GM19035 (cell line): ENCODE measurements around the gene FAHD1.

Experiments used
- ATAC-seq: cut with Tn5 transposase; IDR thresholded peaks from one replicate; pipeline ENCODE4 v1.9.1; 2021; ENCODE audit not compliant: unreplicated experiment

FAHD1 gene

DNA sequence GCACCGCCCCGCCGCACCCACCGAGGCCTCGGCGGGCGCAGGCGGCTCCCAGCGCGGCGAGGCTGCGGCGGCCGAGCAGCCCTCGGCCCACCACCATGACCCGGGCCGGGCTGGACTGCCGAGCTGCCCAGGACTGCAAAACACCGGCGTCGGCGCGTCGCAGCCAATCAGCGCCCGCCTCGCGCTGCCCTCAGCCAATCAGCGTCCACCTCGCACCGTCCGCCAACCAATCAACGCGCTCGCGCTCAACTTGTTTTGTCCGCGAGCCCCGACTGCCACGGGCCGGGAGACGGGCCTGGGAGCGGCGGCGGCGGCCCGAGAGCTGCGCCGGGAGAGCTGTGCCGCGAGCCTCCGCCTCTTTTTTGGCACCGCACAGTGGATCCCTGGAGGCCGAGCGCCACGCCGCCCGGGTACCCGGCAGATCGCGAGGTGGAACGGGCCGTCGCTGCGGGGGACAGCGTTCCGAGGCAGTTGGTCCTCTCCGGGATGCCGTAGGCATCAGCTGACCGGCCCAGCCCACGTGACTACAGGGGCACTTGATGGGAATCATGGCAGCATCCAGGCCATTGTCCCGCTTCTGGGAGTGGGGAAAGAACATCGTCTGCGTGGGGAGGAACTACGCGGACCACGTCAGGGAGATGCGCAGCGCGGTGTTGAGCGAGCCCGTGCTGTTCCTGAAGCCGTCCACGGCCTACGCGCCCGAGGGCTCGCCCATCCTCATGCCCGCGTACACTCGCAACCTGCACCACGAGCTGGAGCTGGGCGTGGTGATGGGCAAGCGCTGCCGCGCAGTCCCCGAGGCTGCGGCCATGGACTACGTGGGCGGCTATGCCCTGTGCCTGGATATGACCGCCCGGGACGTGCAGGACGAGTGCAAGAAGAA, at the start of gene FAHD1, which contains the start of gene HAGH:
FAHD1 (plus strand) TSS at position 516 of the 883 bp plus-strand sequence; CDS start at position 549, 33 bp downstream.
HAGH (minus strand) TSS at position 135 of the 883 bp plus-strand sequence; CDS start at position 97, 38 bp downstream.
- peak; percentile 86 for ATAC-seq

DNA sequence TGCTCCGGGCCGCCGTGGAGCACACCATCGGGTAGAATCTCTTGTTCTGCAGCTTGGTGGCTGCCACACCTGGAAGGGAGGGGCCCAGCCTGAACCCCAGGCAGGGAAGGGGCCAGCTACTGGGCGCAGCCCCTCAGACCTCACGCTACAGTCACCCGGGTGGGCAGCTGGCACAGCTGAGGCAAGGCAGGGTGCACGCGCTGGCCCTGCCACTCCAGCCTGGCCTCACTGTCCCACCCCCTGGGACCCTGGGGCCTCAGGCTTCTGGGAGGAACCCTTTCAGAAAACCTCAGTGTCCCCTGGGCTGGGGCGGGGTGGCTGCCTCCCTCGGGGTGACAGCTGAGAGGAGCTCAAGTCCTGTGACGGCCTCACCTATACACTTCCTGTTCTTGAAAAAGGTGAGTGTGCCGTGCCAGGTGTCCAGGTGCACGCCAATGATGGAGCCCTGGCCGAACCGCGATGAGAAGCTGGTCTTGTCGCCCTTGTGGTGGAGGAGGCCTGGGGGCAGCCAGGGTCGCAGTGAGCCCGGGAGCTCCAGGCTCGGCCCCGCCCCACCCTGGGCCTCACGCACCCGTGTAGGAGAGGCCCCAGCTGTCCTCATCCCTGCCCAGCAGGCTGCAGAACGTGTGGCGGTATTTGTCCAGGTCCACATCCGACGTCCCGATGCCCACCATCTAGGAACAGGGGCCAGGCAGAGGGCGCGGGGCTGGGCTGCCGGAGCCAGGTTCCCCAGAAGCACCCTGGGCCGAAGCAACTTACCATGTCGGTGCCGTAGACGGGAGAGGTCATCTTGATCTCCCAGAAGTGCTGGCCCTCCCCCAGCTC, 49.4 kb upstream of the FAHD1 start:
- no peak for ATAC-seq

DNA sequence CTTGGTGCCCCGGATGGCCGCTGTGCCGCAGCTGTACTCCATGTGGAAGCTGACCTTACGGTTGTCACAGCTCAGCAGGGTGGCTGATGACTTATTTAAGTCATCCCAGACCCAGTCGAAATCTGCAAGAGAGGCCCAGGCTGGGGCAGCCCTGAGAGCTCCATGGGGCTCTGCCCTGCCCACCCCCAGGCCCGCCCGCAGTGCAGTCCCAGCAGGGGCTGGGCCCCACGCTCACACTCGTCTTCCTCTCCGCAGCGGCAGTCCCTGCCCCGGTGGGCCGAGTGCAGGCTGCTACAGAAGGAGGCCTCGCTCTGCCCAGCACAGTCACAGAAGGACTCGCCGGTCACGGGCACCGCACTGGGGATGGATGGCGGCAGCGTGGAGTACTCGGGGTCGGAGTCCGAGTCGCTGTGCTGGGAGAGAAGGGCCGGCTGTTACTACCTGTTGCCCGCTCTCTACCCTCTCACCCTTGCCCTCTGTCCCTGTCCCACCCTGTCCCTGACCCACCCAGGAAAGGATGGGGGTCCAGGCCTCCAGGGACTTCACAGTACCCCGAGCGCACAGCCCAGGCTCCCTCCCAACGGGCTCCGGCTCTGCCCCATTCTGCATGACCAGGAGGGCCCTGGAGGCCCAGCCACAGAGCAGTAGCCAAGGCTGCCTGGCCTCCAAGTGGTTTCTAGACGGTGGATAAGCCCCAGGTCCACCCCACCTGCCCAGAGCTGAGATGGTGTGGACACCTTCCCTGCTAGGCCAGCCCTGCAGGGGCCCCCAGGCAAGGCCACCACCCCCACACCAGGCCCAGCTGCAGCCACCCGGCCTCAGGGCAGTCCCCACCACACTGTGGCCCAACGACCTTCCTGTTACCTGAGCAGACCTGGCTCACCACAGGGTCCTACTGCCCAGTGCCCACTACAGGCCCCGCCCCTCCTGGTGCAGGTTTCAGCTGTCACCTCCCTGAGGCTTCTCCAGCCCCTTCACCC, 48.5 kb upstream of the FAHD1 start:
- no peak for ATAC-seq

DNA sequence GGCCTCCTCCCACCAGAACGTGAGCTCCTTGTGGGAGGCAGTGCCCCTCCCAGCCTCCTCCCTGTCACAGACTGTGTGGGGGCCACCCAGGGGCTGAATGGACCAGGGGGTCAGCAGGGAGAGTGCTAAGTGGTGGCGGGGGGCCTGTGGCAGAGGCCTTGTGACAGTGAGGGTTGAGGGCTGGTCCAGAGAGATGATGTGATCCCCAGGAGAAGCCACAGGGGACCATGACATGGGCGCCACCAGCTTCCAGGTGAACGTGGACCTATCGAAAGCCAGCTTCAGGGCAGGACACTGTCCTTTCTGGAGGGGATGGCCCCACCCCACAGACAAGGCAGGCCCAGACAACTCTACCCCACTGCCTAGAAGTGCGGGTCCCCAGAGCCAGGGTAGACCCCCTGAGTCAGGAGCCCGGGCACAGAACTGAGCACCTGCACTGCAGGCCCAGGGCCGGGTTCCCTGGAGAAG, 47.7 kb upstream of the FAHD1 start:
- ATAC-seq, result no peak

DNA sequence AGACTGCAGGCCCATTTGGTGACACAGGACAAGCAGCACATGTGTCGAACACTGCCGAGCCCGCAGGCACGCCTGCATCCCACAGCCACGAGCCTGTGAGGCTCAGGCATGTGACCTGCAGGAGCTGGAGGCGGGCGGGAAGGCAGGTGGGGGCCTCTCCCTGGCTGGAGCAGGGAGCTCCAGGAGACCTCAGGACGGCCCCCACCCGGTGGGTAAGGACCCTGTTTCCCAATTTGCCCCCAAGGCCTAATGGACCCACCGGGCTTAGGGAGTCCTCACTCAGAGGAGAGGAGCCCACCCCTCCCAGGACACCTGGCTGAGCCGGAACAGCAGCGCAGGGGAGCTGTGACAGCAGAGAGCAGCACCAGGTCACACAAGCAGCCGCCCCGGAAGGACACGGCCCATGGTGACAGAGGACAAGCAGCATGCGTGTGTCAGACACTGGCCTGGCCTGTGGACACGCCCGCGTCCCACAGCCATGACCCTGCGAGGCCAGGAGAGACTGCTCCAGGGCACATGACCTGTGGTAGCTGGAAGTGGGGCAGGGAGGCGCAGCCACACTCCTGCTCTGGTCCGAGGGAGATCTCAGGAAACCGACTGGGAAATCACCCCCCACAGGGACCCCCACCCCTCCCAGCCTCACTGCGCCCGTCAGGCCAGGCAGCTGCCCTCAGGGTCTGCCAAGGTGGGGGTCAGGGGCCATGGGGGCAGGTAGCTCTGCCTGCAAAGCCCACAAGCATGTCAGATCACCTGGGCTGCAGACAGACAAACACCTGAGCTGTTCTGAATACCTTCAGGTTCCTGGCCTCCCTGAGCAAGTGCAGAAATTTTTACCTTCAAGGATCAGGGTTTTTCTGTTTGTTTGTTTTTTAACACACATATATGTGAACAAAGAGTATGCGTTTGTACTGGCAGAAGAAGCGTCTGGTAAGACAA, 47.0 kb upstream of the FAHD1 start:
- ATAC-seq, result no peak

DNA sequence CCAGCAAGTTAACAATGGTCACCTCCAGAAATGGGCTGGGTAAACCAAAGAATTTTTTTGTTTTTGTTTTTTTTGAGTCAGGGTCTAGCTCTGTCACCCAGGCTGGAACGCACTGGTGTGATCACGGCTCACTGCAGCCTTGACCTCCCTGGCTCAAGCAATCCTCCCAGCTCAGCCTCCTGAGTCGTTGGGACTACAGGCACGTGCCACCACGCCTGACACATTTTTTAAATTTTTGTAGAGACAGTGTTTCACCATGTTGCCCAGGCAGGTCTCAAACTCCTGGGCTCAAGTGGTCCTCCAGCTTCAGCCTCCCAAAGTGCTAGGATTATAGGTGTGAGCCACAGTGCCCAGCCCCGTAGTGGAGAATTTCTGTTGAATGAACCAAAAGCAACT, 46.3 kb upstream of the FAHD1 start:
- no peak for ATAC-seq

DNA sequence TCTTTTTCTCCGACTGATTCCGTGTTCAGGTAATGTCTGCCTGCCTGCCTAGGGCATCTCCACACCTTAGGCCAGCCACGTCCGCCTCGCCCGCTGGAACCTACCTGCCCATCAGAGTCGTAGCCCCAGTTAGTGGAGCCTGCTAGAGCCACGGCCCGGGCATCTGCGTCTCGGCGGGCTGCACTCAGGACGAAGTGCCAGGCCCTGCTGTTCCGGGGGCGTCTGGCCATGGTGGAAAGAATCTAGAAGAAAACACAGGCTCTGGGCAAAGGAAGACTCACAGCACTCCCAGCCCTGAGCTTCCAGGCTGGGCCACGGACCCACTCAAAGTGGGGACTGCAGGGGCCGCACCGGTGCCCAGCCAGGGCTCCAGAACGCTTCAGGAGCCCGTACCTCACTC, 45.8 kb upstream of the FAHD1 start:
- ATAC-seq, result no peak

DNA sequence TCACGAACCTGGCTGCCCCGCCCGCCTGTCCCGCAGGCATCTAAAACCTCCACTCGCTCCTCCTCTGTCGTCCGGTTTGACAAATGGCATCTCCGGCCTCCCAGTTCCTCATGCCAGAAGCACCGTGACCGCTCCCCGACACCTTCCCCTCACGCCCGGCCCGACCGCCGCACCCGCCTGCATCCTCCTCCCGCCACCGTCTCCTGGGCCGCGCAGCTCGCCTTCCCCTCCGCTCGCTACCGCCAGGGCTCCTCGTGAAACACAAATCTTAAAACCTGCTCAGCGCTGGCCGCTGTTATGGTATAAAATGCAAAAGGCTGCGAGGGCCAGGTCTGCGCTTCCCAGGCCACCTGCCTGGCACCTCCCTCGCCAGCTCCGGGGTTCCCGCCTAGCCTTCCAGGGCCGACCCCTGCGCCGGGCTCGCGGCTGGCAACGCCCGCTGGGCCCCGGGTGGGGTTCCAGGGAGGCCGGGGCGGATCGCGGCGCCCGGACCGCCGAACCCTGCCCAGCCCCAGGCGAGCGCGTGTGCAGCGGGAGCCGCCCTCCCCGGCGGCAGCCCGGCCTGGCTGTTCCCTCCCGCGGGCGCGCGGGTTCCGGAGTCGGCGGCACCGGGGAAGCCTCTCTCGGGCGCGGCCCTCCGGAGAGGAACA, 45.1 kb upstream of the FAHD1 start:
- ATAC-seq, result peak; percentile 1

DNA sequence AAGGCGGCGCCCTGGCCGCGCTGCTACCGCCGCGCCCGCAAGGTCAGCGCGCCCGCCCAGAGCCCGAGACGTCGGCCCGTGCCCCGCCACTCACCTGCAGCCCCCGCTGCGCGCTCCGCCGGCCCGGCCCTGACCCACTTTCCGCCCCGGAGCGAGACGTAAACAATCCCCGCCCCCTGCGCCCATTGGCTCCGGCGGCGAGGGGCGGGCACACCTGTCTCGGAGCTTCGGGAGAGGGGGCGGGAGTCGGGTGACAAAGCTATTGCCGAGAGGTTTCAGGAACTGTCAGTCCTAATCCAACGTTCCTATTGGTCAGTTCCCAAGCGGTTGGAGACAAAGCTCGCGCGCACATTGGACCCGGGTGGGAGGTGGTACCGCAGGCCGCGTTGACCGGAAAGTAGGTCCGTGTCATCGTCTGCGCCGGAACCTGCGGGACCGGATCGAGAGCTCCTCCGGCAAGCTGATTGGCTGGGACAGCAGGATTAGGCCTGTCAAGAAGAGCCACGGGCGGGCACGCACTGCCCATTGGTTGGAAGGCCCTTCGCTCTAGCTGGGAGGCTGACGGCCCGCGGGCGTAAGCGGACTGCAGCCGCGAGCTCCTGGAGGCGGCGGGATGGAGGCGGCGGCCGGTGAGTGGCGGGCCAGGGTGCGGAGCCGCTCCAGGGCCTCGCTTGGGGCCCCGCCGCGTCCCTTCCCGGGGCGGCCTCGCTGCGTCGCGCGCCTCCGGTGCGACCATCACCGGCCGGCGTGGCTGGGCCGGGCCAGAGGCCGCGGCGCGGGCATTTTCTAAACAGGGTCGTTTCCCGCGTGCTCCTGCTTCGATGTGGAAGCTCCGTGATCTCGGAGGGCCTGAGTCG, 44.4 kb upstream of the FAHD1 start, which contains the start of the genes NUBP2 and SPSB3:
NUBP2 (plus strand) TSS at position 553 of the 857 bp plus-strand sequence; CDS start at position 614, 61 bp downstream.
SPSB3 (minus strand) TSS at position 164 of the 857 bp plus-strand sequence. CDS start 1,088 bp downstream, outside the sequence.
- ATAC-seq, result peak; percentile 87

DNA sequence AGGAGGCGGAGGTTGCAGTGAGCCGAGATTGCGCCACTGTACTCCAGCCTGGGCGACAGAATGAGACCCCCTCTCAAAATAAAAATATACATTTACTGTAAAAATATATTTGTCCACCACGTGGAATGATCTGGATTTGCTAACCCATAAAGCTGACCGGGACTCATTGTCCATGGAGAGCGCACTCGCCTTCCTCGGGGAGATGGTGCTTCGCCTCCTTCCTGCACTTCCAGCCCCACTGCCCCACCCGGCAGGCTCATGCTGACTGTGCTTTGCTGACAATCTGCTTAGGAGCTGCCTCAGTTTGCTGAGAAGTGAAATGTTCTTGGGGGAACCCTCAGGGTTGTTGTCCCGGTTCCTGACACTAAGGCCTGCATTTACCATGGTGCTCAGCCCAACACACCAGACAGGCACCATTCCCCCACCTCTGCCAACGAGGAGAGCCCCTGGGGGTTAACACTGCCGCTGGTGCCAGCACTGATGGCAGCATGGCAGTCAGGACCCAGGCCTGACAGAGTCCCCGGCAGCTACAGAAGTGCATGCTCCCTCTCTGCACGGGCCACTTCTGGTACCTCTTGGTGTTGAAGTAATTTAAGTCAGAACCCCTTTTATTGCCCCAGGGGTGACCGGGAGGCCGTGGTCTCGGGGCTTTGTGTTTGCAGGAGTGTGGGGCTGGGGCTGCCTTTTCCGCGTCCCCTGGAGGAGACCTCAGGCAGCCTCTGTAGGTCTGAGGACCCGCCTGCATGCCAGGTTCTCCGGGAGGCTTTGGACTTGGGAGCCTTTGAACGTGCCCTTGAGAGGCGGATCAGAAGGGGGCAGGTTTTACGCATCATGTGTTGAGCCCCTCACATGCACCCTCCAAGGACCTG, 41.8 kb upstream of the FAHD1 start:
- ATAC-seq, result no peak

DNA sequence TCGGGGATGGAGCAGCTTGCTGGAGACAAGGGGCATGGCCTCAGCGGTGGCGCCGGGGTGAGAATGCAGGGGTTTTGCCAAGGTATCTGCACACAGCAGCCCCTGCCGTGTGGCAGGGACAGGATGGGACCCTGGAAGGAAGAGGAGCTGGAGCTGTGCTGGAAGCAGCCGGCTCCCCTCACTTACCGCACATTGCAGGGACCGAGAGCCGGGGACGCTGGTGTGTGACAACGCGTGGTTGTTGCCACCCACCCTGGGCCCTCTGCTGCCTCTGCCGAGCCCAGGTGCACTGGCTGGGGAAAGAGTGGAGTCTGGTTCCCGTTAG, 41.2 kb upstream of the FAHD1 start:
- no peak for ATAC-seq

DNA sequence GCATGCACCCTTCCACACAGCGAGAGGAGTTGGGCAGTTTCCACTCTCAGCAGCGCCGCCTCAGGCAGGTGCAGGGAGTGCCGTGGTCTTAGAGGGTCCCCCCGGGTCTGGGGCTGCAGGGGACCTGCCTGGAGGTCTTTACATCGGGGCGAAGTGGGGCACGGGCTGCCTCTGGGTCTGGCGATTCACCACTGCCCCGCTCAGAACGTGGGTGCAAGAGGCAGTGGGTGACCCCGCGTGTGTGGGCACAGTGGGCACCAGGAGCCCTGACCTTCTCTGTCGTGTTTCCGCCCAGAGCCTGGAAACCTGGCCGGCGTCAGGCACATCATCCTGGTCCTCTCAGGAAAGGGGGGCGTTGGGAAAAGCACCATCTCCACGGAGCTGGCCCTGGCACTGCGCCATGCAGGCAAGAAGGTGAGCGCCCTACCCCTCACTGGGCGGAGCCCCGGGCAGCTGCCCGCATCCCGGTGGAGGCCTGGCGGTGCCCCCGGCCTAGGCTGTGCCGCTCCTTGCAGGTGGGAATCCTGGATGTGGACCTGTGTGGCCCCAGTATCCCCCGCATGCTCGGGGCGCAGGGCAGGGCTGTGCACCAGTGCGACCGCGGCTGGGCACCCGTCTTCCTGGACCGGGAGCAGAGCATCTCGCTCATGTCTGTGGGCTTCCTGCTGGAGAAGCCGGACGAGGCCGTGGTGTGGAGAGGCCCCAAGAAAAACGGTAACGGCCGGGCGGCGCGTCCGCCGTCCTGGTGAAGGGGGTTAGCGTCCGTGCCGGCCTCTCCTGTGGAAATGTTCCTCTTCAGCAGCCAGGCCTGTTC, 40.6 kb upstream of the FAHD1 start:
- no peak for ATAC-seq

DNA sequence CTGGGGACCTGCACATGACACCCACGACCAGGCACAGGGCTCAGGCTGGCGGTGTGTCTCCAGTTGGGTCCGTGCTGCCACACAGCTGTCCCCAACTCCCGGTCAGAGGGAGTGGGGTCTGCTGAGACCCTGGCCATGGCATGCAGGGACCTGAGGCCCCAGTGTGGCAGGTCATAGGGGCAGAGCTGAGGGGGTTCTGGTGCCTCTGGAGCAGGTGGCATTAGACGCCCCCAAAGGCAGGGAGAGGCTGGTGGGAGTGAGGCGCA, 40.0 kb upstream of the FAHD1 start:
- ATAC-seq, result no peak

DNA sequence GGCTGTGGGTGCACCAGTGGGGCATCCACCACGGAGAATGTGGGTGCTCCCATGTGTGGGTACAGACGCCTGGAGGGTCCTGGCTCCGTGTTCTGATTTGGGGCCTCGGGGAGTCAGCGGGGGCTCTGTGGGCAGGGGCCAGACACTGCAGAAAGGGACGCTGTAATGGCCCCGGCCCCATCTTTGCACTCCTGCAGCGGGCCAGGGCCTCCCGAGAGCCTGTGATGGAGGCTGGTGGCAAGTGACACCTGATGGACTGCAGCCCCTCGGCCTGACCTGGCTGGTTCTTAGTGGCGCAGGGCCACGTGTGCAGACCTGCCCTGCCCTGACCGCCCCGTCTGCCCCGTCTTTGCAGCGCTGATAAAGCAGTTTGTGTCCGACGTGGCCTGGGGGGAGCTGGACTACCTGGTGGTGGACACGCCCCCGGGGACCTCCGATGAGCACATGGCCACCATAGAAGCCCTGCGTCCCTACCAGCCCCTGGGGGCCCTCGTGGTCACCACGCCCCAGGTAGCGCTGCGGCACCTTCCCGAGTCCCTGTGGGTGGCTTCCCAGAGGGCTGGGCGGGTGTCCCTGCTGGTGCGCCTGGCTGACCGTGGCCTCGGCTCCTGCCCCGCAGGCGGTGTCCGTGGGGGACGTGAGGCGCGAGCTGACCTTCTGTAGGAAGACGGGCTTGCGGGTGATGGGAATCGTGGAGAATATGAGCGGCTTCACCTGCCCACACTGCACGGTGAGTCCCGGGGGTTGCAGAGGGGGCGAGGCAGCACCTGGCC, 39.5 kb upstream of the FAHD1 start:
- ATAC-seq, result no peak

DNA sequence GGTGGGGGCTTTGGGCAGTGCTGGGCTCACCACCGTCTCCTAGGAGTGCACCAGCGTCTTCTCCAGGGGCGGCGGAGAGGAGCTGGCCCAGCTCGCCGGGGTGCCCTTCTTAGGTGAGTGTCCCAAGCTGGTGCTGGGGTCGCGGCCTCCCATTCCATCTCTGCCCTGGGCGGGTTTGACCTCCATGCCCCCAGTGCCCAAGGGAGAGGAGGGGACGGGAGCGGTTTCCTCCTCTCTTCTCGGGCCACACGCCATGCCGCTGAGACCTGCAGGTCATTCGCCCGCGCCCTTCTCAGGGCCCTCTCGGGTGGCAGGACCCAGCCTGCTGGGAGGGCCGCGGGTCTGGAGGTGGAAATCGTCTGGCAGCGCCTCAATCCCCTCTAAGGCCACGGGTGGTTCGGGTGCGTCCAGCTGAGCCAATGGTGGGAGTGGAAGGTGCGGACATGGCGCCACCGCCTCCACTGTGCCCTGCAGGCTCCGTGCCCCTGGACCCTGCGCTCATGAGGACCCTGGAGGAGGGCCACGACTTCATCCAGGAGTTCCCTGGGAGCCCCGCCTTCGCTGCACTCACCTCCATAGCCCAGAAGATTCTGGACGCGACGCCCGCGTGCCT, 38.8 kb upstream of the FAHD1 start:
- no peak for ATAC-seq
